ENCODE data around the gene NENF. TPM values are rescaled to one million over a fixed set of nuclear protein-coding genes. Genes with fewer than 3 reads are reported as not detected.
"Not testable (repeated sequence)": the region's sequence is repeated elsewhere in the genome, so short reads cannot be mapped to it uniquely, and the experiment has no call there.

NENF gene
- total RNA-seq, 2 donors from 2014 or later = 43.4 to 43.9 TPM

DNA sequence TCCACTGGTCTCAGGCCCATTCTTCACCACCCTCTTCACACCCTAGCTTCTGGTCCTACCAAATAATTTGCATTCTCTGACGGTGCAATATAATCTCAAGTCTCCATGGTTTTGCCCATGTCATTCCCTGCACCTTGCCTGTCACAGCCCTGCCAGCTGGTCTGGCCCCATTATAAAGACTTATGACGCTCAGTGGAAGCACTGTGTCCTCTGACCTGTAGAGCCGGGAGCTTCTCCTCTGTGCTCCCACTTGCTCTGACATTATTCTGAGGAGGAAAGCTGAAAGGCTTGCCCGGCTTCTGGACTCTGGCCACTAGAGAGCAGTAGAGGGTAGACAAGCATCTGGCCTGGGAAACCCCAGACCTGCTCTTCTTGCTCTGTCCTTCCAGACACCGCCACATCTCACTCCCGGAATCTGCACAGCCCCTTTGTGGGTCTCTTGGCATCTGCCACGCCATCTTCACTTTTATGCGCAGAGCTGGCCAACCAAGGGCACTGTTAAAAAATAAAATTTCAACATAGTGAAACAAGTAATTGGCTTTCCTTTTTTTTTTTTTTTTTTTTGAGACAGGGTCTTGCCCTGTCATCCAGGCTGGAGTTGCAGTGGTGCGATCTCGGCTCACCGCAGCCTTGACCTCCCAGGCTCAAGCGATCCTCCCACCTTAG lies 44.4 kb downstream of the NENF start:
- Histone ChIP-seq H3K27ac (peak overlapping the region; percentile 69), H3K27me3 (no peaks in the 10 kb centered on the region), H3K9me3 (no peaks in the 10 kb centered on the region), H3K4me3 (no peak overlapping the region), H3K9ac (ENCODE audit: low read depth in 2 of 2, low read length in 2 of 2) (no peak overlapping the region), H3K4me1 (no peaks in the 10 kb centered on the region), H3K36me3 (no peaks in the 10 kb centered on the region)
- TF ChIP-seq, protein P1, sequence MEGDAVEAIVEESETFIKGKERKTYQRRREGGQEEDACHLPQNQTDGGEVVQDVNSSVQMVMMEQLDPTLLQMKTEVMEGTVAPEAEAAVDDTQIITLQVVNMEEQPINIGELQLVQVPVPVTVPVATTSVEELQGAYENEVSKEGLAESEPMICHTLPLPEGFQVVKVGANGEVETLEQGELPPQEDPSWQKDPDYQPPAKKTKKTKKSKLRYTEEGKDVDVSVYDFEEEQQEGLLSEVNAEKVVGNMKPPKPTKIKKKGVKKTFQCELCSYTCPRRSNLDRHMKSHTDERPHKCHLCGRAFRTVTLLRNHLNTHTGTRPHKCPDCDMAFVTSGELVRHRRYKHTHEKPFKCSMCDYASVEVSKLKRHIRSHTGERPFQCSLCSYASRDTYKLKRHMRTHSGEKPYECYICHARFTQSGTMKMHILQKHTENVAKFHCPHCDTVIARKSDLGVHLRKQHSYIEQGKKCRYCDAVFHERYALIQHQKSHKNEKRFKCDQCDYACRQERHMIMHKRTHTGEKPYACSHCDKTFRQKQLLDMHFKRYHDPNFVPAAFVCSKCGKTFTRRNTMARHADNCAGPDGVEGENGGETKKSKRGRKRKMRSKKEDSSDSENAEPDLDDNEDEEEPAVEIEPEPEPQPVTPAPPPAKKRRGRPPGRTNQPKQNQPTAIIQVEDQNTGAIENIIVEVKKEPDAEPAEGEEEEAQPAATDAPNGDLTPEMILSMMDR (IDR thresholded peaks at IDR 0.05) = peak; percentile 81
- intact Hi-C loops (cut with DNase I) = loop anchor here (10.0 kb wide), 1 partner anchor 278 kb away; no protein-coding TSS in a partner anchor
- DNase-seq = peak; percentile 92

DNA sequence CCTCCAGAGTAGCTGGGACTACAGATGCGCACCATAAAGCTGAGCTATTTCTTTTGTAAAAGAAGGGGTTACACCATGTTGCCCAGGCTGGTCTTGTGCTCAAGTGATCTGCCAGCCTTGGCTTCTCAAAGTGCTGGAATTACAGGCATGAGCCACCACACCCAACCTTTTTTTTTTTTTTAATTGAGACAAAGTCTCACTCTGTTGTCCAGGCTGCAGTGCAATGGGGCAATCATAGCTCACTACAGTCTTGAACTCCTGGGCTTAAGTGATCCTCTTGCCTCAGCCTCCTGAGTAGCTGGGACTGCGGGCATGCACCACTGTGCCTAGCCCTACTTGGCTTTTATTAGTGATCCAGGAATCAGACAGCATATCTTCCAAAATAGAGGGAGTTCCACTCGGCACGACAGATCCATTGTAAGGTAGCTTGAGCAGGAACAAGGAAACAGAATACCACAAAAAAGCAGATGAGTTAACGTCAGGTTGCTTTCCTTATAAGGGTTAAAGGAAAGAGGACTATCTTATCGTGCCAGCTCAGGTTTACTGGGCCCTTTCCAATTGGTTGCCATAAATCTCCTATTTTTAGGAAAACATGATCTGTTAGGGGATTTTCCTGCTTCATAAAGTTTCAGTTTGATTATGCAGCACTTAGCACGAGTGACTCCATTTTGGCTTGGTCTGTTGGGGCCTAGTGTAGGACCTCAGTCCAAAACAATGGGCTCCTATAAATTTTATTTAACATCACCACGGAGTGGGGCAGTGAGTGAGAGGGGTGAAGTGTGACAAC lies 45.2 kb downstream of the NENF start:
- intact Hi-C loops (cut with DNase I) = loop anchor here (2.0 to 10.0 kb wide), 2 partner anchors 131 to 277 kb away; partner anchors contain the start of gene ATF3
- TF ChIP-seq, protein P1 (IDR thresholded peaks at IDR 0.05) = no peak

DNA sequence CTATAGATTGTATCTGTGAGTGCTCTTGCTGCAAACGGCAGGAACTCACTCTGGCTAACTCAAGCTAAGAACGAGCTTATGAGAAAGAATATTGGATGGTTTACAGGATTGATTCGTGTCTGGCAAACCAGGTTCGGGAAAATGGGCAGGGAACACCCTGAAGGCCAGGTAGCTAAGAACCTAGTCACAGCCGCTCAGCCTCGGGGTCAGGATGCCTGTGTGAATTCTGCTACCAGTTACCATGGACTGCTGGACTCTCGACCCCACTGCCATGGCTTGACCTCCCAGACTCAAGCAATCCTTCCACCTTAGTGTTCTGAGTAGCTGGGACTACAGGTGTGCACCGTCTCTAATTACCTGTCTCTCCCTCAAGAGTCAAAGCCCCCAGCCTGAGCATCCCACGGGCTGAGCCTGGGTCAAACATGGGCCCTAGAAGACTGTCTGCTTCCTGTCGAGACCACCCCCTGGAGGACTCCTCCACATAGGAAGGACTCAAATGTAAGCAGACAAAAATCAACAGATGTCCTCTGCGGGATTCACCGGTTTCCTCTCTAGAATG lies 45.8 kb downstream of the NENF start:
- TF ChIP-seq, protein P1 (IDR thresholded peaks at IDR 0.05) = no peak
- Histone ChIP-seq H3K9me3 (no peaks in the 10 kb centered on the region), H3K36me3 (no peaks in the 10 kb centered on the region), H3K27me3 (no peaks in the 10 kb centered on the region), H3K27ac (peak overlapping the region; percentile 69), H3K4me1 (no peaks in the 10 kb centered on the region), H3K9ac (ENCODE audit: low read depth in 2 of 2, low read length in 2 of 2) (no peak overlapping the region), H3K4me3 (no peak overlapping the region)
- no peak for DNase-seq
- intact Hi-C loops (cut with DNase I) = loop anchor here (2.0 to 10.0 kb wide), 2 partner anchors 130 to 276 kb away; partner anchors contain the start of gene ATF3

More for the DNA sequence above, 45.2 kb downstream of the NENF start:
- peak; percentile 45 for DNase-seq
- no peaks in the 10 kb centered on the region for H3K9me3 ChIP-seq
- no peaks in the 10 kb centered on the region for H3K36me3 ChIP-seq
- H3K27me3 ChIP-seq = no peaks in the 10 kb centered on the region
- no peak overlapping the region for H3K4me3 ChIP-seq
- H3K9ac ChIP-seq (ENCODE audit: low read depth in 2 of 2, low read length in 2 of 2) = no peak overlapping the region
- no peaks in the 10 kb centered on the region for H3K4me1 ChIP-seq
- H3K27ac ChIP-seq = peak overlapping the region; percentile 69

DNA sequence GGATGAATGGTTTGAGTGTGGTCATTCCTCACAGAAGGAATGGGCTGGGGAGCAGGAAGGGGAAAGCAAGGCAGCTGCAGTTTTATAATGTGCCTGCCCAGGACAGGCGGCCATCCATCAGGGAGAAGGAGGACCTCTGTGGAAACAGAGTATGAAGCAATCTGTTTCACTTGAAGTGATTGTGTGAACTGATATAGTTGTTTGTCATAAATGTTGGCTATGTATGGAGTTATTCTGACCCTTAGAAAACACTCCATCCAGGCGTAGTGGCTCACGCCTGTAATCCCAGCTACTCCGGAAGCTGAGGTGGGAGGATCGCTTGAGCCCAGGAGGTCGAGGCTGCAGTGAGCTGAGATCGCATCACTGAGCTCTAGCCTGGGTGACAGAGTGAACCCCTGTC lies 46.5 kb downstream of the NENF start:
- H3K9ac ChIP-seq (ENCODE audit: low read depth in 2 of 2, low read length in 2 of 2) = no peak overlapping the region
- intact Hi-C loops (cut with DNase I) = loop anchor here (2.0 to 10.0 kb wide), 2 partner anchors 130 to 276 kb away; partner anchors contain the start of gene ATF3
- TF ChIP-seq, protein P1 (IDR thresholded peaks at IDR 0.05) = no peak
- H3K36me3 ChIP-seq = no peaks in the 10 kb centered on the region
- H3K4me3 ChIP-seq = no peak overlapping the region
- no peaks in the 10 kb centered on the region for H3K4me1 ChIP-seq
- DNase-seq = no peak
- H3K9me3 ChIP-seq = no peaks in the 10 kb centered on the region
- no peaks in the 10 kb centered on the region for H3K27me3 ChIP-seq
- H3K27ac ChIP-seq = no peak overlapping the region

DNA sequence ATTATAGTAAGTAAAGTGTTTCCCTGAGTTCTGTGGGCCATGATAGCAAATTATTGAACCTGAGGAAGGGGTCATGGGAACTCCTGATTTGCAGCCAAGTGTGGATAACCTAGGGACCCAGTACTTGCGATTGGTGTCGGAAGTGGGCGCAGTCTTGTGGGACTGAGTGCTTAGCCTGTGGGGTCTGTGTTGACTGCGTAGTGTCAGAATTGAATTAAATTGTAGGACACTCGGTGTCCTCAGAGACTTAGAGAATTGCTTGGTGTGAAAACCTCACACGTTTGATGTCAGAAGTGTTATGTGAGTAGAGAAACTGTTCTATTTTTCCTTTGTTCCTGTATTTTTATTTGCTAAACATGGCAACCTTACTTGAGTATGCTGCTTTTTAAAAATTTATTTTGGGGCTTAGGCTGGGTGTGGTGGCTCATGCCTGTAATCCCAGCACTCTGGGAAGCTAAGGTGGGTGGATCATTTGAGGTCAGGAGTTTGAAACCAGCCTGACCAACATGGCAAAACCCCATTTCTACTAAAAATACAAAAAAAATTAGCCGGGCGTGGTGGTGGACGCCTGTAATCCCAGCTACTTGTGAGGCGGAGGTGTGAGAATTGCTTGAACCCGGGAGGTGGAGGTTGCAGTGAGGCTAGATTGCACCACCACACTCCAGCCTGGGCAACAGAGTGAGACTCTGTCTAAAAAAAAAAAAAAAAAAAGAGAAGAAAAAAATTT lies 48.2 kb downstream of the NENF start:
- H3K27me3 ChIP-seq; DNase-seq; H3K27ac ChIP-seq; H3K9ac ChIP-seq (ENCODE audit: low read depth in 2 of 2, low read length in 2 of 2); H3K4me3 ChIP-seq; H3K4me1 ChIP-seq; H3K9me3 ChIP-seq; H3K36me3 ChIP-seq: not testable (repeated sequence)
- intact Hi-C loops (cut with DNase I) = loop anchor here (10.0 kb wide), 1 partner anchor 74 kb away; no protein-coding TSS in a partner anchor

Measured in colonic mucosa (tissue), 4 donors.